ENCODE results near the gene MAP2K4.

DNA sequence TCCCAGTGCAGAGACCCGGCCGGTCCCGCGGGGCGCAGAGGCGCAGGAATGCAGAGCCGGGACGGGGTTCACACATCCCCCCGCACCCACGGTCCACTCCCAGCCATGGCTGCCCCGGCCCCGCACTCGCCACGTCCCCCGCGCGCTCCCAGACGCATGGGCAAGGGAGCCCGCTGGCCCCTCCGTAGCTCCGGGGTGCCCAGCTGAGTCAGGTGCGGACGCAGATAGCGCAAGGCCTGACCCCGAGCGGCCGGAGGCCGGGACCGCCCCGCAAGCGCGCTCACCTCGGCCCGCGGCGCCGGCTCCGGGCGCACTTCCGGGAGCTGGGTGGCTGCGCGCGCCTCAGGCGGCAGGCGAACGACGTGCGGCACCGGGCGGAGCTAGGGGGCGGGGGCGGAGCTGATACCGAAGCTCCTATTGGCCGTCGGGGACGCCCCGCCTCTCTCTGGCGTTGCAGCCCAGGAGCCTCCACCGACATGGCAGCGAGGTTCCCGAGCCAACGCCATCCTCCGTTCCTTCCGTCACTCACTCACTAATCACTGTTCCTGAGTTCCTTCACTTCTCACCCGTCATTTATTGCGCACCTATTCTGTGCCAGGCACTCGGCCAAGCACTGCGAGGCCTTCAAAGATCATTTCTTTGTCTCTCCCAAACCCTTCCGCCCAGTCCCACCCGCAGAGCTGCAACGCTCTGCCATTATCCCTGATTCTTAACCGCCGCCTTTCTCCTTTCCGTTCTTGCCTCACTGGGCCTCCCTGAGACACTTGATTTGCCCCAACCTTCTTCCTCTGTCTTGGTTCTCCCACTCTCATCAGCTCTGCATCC is 23.3 kb upstream of the MAP2K4 start, which contains the start of gene ZNF18:
- TF ChIP-seq, protein P1, sequence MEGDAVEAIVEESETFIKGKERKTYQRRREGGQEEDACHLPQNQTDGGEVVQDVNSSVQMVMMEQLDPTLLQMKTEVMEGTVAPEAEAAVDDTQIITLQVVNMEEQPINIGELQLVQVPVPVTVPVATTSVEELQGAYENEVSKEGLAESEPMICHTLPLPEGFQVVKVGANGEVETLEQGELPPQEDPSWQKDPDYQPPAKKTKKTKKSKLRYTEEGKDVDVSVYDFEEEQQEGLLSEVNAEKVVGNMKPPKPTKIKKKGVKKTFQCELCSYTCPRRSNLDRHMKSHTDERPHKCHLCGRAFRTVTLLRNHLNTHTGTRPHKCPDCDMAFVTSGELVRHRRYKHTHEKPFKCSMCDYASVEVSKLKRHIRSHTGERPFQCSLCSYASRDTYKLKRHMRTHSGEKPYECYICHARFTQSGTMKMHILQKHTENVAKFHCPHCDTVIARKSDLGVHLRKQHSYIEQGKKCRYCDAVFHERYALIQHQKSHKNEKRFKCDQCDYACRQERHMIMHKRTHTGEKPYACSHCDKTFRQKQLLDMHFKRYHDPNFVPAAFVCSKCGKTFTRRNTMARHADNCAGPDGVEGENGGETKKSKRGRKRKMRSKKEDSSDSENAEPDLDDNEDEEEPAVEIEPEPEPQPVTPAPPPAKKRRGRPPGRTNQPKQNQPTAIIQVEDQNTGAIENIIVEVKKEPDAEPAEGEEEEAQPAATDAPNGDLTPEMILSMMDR (IDR thresholded peaks at IDR 0.05; ENCODE audit: low read depth, low read length, poor library complexity, severe bottlenecking): no peak
- TF ChIP-seq EZH2phosphoT487 (IDR thresholded peaks at IDR 0.05; ENCODE audit: borderline replicate concordance, low read length): no peak
